ENCODE data around the gene FSIP1.

DNA sequence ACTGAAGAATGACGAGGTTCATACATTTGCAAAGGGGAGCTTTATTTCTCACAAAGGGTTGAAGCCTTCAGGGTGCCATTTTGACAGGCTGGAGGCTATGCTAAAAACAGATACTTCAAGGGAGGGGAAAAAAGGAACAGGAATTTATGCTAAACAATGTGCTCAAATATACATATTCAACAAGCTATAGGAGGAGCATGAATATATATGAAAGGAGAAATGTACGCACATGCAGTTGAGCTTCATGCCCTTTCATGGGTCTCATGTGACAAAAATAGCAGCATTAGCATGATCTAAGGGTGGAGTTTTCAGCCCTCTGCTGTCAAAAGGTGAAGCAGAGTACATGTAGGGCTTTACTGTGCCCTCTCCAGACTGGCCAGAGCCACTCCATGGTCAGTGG lies 44.3 kb upstream of the FSIP1 start:
- TF ChIP-seq TAF1 (IDR thresholded peaks at IDR 0.05; ENCODE audit: borderline replicate concordance, insufficient read depth, low read length): no peak
- TF ChIP-seq POLR2AphosphoS5 (IDR thresholded peaks at IDR 0.05; ENCODE audit: low read depth, low read length): no peak
- TF ChIP-seq REST (IDR thresholded peaks at IDR 0.05; ENCODE audit: insufficient read depth in 1 of 2, low read depth in 2 of 2, low read length in 2 of 2): no peak
- no peak for TF ChIP-seq SIN3A (IDR thresholded peaks at IDR 0.05; ENCODE audit: borderline replicate concordance, insufficient read depth, low read length)
- TF ChIP-seq FOXP2 (optimal IDR thresholded peaks at IDR 0.05; ENCODE audit: borderline replicate concordance, extremely low read depth, extremely low read length, insufficient read depth): no peak
